MCF 10A (cell line): ENCODE data around the gene SRSF3. TPM values are rescaled to one million over a fixed set of nuclear protein-coding genes. Genes with fewer than 3 reads are reported as not detected.

Experiments used
- BruUV-seq: library from RNA; stranded (reverse); fragments of 400-500 nt; replicated peaks from 2 replicates; lab custom pipeline; 2021; lab: Mats Ljungman, UMichigan
- CTCF ChIA-PET: fragments of 300-600 bp; sonication (Branson Sonifier 250); formaldehyde crosslinking; extraction: SDS; loops from one replicate; lab custom pipeline; 2021; ENCODE audit warnings: antibody characterized with exemption, inconsistent platforms; lab: Yijun Ruan, JAX
- POLR2A ChIA-PET: fragments of 300-600, 350-650 bp; sonication (Branson Sonifier 250); formaldehyde crosslinking; extraction: SDS; loops from one replicate; lab custom pipeline; 2020; ENCODE audit warnings: antibody characterized with exemption, inconsistent platforms; lab: Yijun Ruan, JAX
- DNase-seq: peaks from one replicate; pipeline ENCODE4 v3.0.0-alpha.2; 2018; ENCODE audit not compliant: unreplicated experiment
- H3K27ac Mint-ChIP-seq: one replicate; pipeline ENCODE4 v1.8.0; 2022; ENCODE audit warnings: mild to moderate bottlenecking, low read depth, mixed read lengths; ENCODE audit not compliant: unreplicated experiment
- H3K27me3 Mint-ChIP-seq: one replicate; pipeline ENCODE4 v1.8.0; 2022; ENCODE audit warnings: mixed read lengths; ENCODE audit not compliant: insufficient read depth, unreplicated experiment
- H3K36me3 Mint-ChIP-seq: one replicate; pipeline ENCODE4 v1.8.0; 2022; ENCODE audit warnings: mild to moderate bottlenecking, moderate library complexity, mixed read lengths; ENCODE audit not compliant: insufficient read depth, unreplicated experiment
- H3K4me1 Mint-ChIP-seq: one replicate; pipeline ENCODE4 v1.8.0; 2022; ENCODE audit warnings: mixed read lengths; ENCODE audit not compliant: insufficient read depth, unreplicated experiment
- H3K4me3 Mint-ChIP-seq: one replicate; pipeline ENCODE4 v1.8.0; 2022; ENCODE audit warnings: mild to moderate bottlenecking, moderate library complexity, mixed read lengths; ENCODE audit not compliant: unreplicated experiment
- H3K9me3 Mint-ChIP-seq: one replicate; pipeline ENCODE4 v1.8.0; 2022; ENCODE audit warnings: mixed read lengths; ENCODE audit not compliant: unreplicated experiment
- CTCF ChIP-seq: fragments of 200-600 bp; IDR thresholded peaks from one replicate; pipeline ENCODE4 v1.8.0; 2022; ENCODE audit warnings: antibody characterized with exemption, mild to moderate bottlenecking; ENCODE audit not compliant: unreplicated experiment
- intact Hi-C: fragments of 100-400 bp; cut with micrococcal nuclease; formaldehyde crosslinking; loops from 2 replicates; pipeline ENCODE4 v1.14.1; 2022
- total RNA-seq: library from RNA; stranded (reverse); gene quantifications from 2 replicates; pipeline ENCODE4 v1.2.3, GENCODE V29; 2022

Gene SRSF3
- total RNA-seq, 1 experiment from 2014 or later: 364 TPM

GRCh38 chr6:36576578-36576977 lies 17.6 kb upstream of the SRSF3 start:
- H3K9me3 Mint-ChIP-seq: no peaks in the 10 kb centered on the region
- DNase-seq: no peak
- ChIA-PET POLR2A (interaction anchor here (1.0 to 6.4 kb wide), 4 partner anchors 19 to 157 kb away, joined by 3 to 72 read pairs (median 34); partner anchors contain the start of genes SRSF3 and STK38), CTCF (interaction anchor here (0.6 to 2.2 kb wide), 4 partner anchors 16 to 184 kb away, joined by 3 to 6 read pairs (median 4); no protein-coding TSS in a partner anchor)
- no peaks in the 10 kb centered on the region for H3K27me3 Mint-ChIP-seq
- H3K4me1 Mint-ChIP-seq: peaks cover 20% of the 10 kb centered on the region
- no peak for TF ChIP-seq CTCF
- no peaks in the 10 kb centered on the region for H3K36me3 Mint-ChIP-seq
- intact Hi-C loops: no loop called here
- H3K27ac Mint-ChIP-seq: peak overlapping the region; percentile 81
- H3K4me3 Mint-ChIP-seq: no peak overlapping the region
- BruUV-seq: no TSS peak

- POLR2A ChIA-PET: interaction anchor here (0.6 to 6.4 kb wide), 5 partner anchors 18 to 158 kb away, joined by 3 to 72 read pairs (median 8); partner anchors contain the start of genes SRSF3 and STK38
- peak; percentile 67 for DNase-seq
- intact Hi-C loops: loop anchor here (1.0 kb wide), 1 partner anchor 30 kb away; the partner anchor contains the start of gene STK38
- Mint-ChIP-seq H3K27ac (peak overlapping the region; percentile 81), H3K36me3 (no peaks in the 10 kb centered on the region), H3K4me1 (peaks cover 20% of the 10 kb centered on the region), H3K4me3 (peak overlapping the region; percentile 46), H3K9me3 (no peaks in the 10 kb centered on the region), H3K27me3 (no peaks in the 10 kb centered on the region)
- BruUV-seq: no TSS peak
- no peak for TF ChIP-seq CTCF
- CTCF ChIA-PET: interaction anchor here (0.7 to 2.2 kb wide), 3 partner anchors 16 to 61 kb away, joined by 3 to 6 read pairs (median 3); no protein-coding TSS in a partner anchor
Measured at GRCh38 chr6:36577301-36577700, 16.9 kb upstream of the SRSF3 start.

GRCh38 chr6:36578030-36578429 lies 16.1 kb upstream of the SRSF3 start:
- POLR2A ChIA-PET: interaction anchor here (5.7 to 6.4 kb wide), 2 partner anchors 17 to 32 kb away, joined by 59 to 72 read pairs; partner anchors contain the start of genes SRSF3 and STK38
- peak overlapping the region; percentile 81 for H3K27ac Mint-ChIP-seq
- intact Hi-C loops: no loop called here
- peak overlapping the region; percentile 46 for H3K4me3 Mint-ChIP-seq
- H3K27me3 Mint-ChIP-seq: no peaks in the 10 kb centered on the region
- no peak for DNase-seq
- BruUV-seq: no TSS peak
- CTCF ChIA-PET: interaction anchor here (0.6 to 2.2 kb wide), 4 partner anchors 8 to 244 kb away, joined by 3 to 6 read pairs (median 4); no protein-coding TSS in a partner anchor
- H3K36me3 Mint-ChIP-seq: no peaks in the 10 kb centered on the region
- peaks cover 20% of the 10 kb centered on the region for H3K4me1 Mint-ChIP-seq
- TF ChIP-seq CTCF: no peak
- no peaks in the 10 kb centered on the region for H3K9me3 Mint-ChIP-seq

- no peak for TF ChIP-seq CTCF
- Mint-ChIP-seq H3K4me1 (peaks cover 20% of the 10 kb centered on the region), H3K27me3 (no peaks in the 10 kb centered on the region), H3K9me3 (no peaks in the 10 kb centered on the region), H3K4me3 (no peak overlapping the region), H3K36me3 (no peaks in the 10 kb centered on the region), H3K27ac (peak overlapping the region; percentile 81)
- ChIA-PET CTCF (interaction anchor here (0.6 to 2.2 kb wide), 6 partner anchors 8 to 244 kb away, joined by 3 to 6 read pairs (median 4); no protein-coding TSS in a partner anchor), POLR2A (interaction anchor here (5.7 to 6.4 kb wide), 2 partner anchors 17 to 32 kb away, joined by 59 to 72 read pairs; partner anchors contain the start of genes SRSF3 and STK38)
- intact Hi-C loops: no loop called here
- BruUV-seq: no TSS peak
- DNase-seq: no peak
Measured at GRCh38 chr6:36578431-36578830, 15.7 kb upstream of the SRSF3 start.
